HEK293 (cell line): ENCODE measurements around the gene MAP1LC3A.

Source experiments
- CTCF ChIA-PET: fragments of 350-600 bp; formaldehyde crosslinking; extraction: SDS; loops from one replicate; lab custom pipeline; 2021; ENCODE audit warnings: antibody characterized with exemption; lab: Yijun Ruan, JAX
- POLR2A ChIA-PET: fragments of 300-600 bp; formaldehyde crosslinking; extraction: SDS; loops from one replicate; lab custom pipeline; 2020; ENCODE audit warnings: antibody characterized with exemption, inconsistent platforms; lab: Yijun Ruan, JAX
- H3K27ac ChIP-seq: fragments of 200-500 bp; sonication (Bioruptor generic); 2 replicates; pipeline ENCODE4 v1.5.1; 2014; ENCODE audit warnings: low read depth, low read length, control low read depth, inconsistent platforms; ENCODE audit errors: extremely low read depth
- H3K36me3 ChIP-seq, 2 experiments: fragments of 200-500 bp in 1 of 2; sonication (Bioruptor generic) in 1 of 2; 1 replicate in 1 of 2; 2 replicates in 1 of 2; pipeline ENCODE4 v1.5.1; 2014 to 2017; ENCODE audit warnings: inconsistent platforms in 2 of 2, low read length in 2 of 2; ENCODE audit not compliant: control insufficient read depth in 2 of 2, insufficient read depth in 1 of 2
- H3K4me1 ChIP-seq: fragments of 200-500 bp; sonication (Bioruptor generic); 2 replicates; pipeline ENCODE4 v1.5.1; 2014; ENCODE audit warnings: mild to moderate bottlenecking, low read length, inconsistent platforms; ENCODE audit not compliant: control insufficient read depth, insufficient read depth
- H3K4me3 ChIP-seq: 2 replicates; pipeline ENCODE4 v1.5.1; 2011; ENCODE audit warnings: low read depth, mild to moderate bottlenecking, control low read depth, low read length, moderate library complexity
- H3K9me3 ChIP-seq: fragments of 200-500 bp; sonication (Bioruptor generic); 2 replicates; pipeline ENCODE4 v1.5.1; 2014; ENCODE audit warnings: low read depth, low read length, inconsistent platforms; ENCODE audit not compliant: control insufficient read depth, insufficient read depth
- AEBP2 ChIP-seq: fragments of 450-650 bp; formaldehyde crosslinking; IDR thresholded peaks from 2 replicates; pipeline ENCODE4 v1.5.1; 2016; ENCODE audit warnings: missing biosample characterization, missing genetic modification characterization, borderline replicate concordance
- BCL6B ChIP-seq: fragments of 450-650 bp; formaldehyde crosslinking; IDR thresholded peaks from 2 replicates; pipeline ENCODE4 v1.5.1; 2017; ENCODE audit warnings: missing biosample characterization, missing genetic modification characterization
- EGR2 ChIP-seq: fragments of 450-650 bp; formaldehyde crosslinking; IDR thresholded peaks from 2 replicates; pipeline ENCODE4 v1.5.1; 2016; ENCODE audit warnings: low read depth, missing biosample characterization, missing genetic modification characterization
- GFI1B ChIP-seq: fragments of 450-650 bp; formaldehyde crosslinking; IDR thresholded peaks from 2 replicates; pipeline ENCODE4 v1.5.1; 2016; ENCODE audit warnings: missing biosample characterization, missing genetic modification characterization
- HOXD13 ChIP-seq: sonication (generic); formaldehyde crosslinking; IDR thresholded peaks from 2 replicates; pipeline ENCODE4 v1.8.0; 2022; ENCODE audit warnings: missing genetic modification reagents, borderline replicate concordance
- KLF17 ChIP-seq: fragments of 450-650 bp; formaldehyde crosslinking; IDR thresholded peaks from 2 replicates; pipeline ENCODE4 v1.5.1; 2016; ENCODE audit warnings: missing biosample characterization, missing genetic modification characterization
- PRDM6 ChIP-seq: fragments of 450-650 bp; formaldehyde crosslinking; IDR thresholded peaks from 2 replicates; pipeline ENCODE4 v1.5.1; 2017; ENCODE audit warnings: missing biosample characterization, missing genetic modification characterization
- RBAK ChIP-seq: fragments of 450-650 bp; formaldehyde crosslinking; IDR thresholded peaks from 2 replicates; pipeline ENCODE4 v1.5.1; 2016; ENCODE audit warnings: missing biosample characterization, missing genetic modification characterization
- SALL2 ChIP-seq: fragments of 450-650 bp; formaldehyde crosslinking; IDR thresholded peaks from 2 replicates; pipeline ENCODE4 v1.5.0; 2017; ENCODE audit warnings: missing biosample characterization, mild to moderate bottlenecking, missing genetic modification characterization, borderline replicate concordance
- ZBTB17 ChIP-seq: fragments of 450-650 bp; formaldehyde crosslinking; IDR thresholded peaks from 2 replicates; pipeline ENCODE4 v1.5.1; 2016; ENCODE audit warnings: missing biosample characterization, missing genetic modification characterization
- ZBTB44 ChIP-seq: fragments of 450-650 bp; IDR thresholded peaks from 2 replicates; pipeline ENCODE4 v1.5.1; 2018; ENCODE audit warnings: missing biosample characterization, mild to moderate bottlenecking, missing genetic modification characterization
- ZEB2 ChIP-seq: fragments of 450-650 bp; formaldehyde crosslinking; IDR thresholded peaks from 2 replicates; pipeline ENCODE4 v1.5.1; 2016; ENCODE audit warnings: missing biosample characterization, missing genetic modification characterization
- ZNF10 ChIP-seq: fragments of 450-650 bp; formaldehyde crosslinking; IDR thresholded peaks from 2 replicates; pipeline ENCODE4 v1.5.1; 2017; ENCODE audit warnings: missing biosample characterization, missing genetic modification characterization
- ZNF214 ChIP-seq: fragments of 450-650 bp; formaldehyde crosslinking; IDR thresholded peaks from 2 replicates; pipeline ENCODE4 v1.5.1; 2017; ENCODE audit warnings: missing biosample characterization, mild to moderate bottlenecking, missing genetic modification characterization, borderline replicate concordance
- ZNF24 ChIP-seq: fragments of 450-650 bp; formaldehyde crosslinking; IDR thresholded peaks from 2 replicates; pipeline ENCODE4 v1.5.1; 2016; ENCODE audit warnings: missing biosample characterization, missing genetic modification characterization
- ZNF341 ChIP-seq: fragments of 450-650 bp; formaldehyde crosslinking; IDR thresholded peaks from 2 replicates; pipeline ENCODE4; 2016; ENCODE audit warnings: low read depth, missing biosample characterization, missing genetic modification characterization
- ZNF558 ChIP-seq: fragments of 450-650 bp; formaldehyde crosslinking; IDR thresholded peaks from 2 replicates; pipeline ENCODE4 v1.5.1; 2016; ENCODE audit warnings: missing biosample characterization, missing genetic modification characterization
- ZNF624 ChIP-seq: fragments of 450-650 bp; formaldehyde crosslinking; IDR thresholded peaks from 2 replicates; pipeline ENCODE4 v1.5.1; 2017; ENCODE audit warnings: missing biosample characterization, missing genetic modification characterization
- ZNF707 ChIP-seq: fragments of 450-650 bp; formaldehyde crosslinking; IDR thresholded peaks from 2 replicates; pipeline ENCODE4 v1.5.1; 2016; ENCODE audit warnings: missing biosample characterization, missing genetic modification characterization
- ZNF830 ChIP-seq: fragments of 450-650 bp; IDR thresholded peaks from 2 replicates; pipeline ENCODE4 v1.5.0; 2018; ENCODE audit warnings: missing biosample characterization, missing genetic modification characterization, low read depth, mild to moderate bottlenecking, moderate library complexity

Gene MAP1LC3A

DNA sequence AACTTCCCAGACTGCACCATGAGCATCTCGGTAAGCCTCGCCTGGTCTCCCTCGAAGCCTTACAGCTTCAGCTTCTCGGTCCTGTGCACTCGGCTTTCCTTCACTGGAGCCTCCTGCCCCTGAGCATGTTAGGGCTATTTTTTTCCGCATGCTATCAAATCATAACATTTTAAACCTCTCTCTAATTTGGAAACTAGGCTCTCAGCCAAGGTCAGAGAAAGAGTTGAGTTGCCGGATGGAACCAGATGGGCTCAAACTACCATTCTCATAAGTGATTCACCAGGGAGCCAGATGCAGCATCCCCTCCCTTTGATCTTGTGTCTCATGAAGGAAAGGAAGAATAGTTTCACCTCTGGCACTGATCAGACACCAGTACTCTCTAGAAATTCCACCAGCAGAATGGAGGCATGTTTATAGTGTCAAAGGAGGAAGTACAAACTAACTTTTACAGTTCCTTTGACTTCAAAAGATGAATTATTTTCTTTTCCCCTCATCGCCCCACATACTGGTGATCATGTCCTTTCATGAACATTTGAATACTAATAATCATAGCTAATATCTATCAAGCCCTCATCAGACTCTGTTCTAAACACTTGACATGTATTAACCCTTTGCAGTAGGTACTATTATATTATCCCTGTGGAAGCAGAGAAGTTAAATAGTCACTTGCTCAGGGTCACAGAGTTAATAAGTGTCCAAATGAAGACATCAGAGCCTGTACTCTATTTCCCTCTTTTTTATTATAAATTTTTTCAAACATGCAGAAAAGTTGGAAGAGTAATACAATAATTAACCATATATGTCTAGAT lies 46.7 kb downstream of the MAP1LC3A start:
- no peak overlapping the region for H3K4me3 ChIP-seq
- POLR2A ChIA-PET, result no interaction called here
- no peaks in the 10 kb centered on the region for H3K9me3 ChIP-seq
- H3K4me1 ChIP-seq, result no peaks in the 10 kb centered on the region
- H3K36me3 ChIP-seq, result no peaks in the 10 kb centered on the region
- TF ChIP-seq ZNF24 (tag by site-specific recombination) (no peak), ZBTB44 (tag by site-specific recombination) (peak; percentile 22; the same call in 1 of the 2 replicates), ZEB2 (tag by site-specific recombination) (0 out of 2 replicates have a peak, but pooled peaks have one; percentile 35), ZNF341 (tag by site-specific recombination) (no peak), ZBTB17 (tag by site-specific recombination) (peak; percentile 84), ZNF214 (no peak)
- TF ChIP-seq, all 188 proteins: peak for 3
- H3K27ac ChIP-seq, result no peak overlapping the region
- CTCF ChIA-PET, result interaction anchor here (0.6 kb wide), 2 partner anchors 30 to 401 kb away, joined by 3 read pairs; no protein-coding TSS in a partner anchor

DNA sequence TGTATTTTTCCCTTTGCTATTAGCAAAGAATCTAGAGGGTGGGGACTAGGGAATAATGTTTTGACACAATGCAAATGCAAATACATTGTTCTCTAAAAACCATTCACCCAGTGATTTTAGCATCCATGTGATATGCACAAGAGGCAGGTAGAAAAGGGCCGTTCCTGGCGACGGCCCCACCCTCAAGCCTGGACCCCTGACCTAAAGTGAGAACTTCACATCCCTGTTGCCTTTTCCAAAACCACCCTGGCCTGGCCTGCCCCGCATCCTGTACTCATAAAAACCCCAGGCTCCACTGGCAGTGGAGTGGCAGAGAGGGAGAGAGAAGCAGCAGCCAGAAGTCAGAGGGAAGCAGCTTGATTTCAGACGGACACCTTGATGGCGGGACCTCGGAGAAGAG lies 48.5 kb downstream of the MAP1LC3A start:
- Histone ChIP-seq H3K36me3 (no peaks in the 10 kb centered on the region), H3K4me1 (no peaks in the 10 kb centered on the region), H3K27ac (no peak overlapping the region), H3K9me3 (no peaks in the 10 kb centered on the region), H3K4me3 (no peak overlapping the region)
- TF ChIP-seq BCL6B (no peak), SALL2 (tag by site-specific recombination) (no peak), RBAK (no peak), GFI1B (tag by site-specific recombination) (no peak), ZNF707 (tag by site-specific recombination) (no peak), AEBP2 (tag by site-specific recombination) (no peak), ZNF830 (no peak), EGR2 (no peak), KLF17 (tag by site-specific recombination) (no peak), ZNF558 (tag by site-specific recombination) (no peak), PRDM6 (tag by site-specific recombination) (no peak), HOXD13 (CRISPR knock-in tag) (no peak), ZNF624 (tag by site-specific recombination) (no peak), ZNF10 (no peak)
- POLR2A ChIA-PET, result no interaction called here
- CTCF ChIA-PET, result interaction anchor here (0.7 to 1.2 kb wide), 2 partner anchors 213 to 295 kb away, joined by 3 to 4 read pairs; no protein-coding TSS in a partner anchor
